Measurements from ENCODE around the gene SAYSD1. TPM values are rescaled to one million over a fixed set of nuclear protein-coding genes. Genes with fewer than 3 reads are reported as not detected.

The SAYSD1 gene
- total RNA-seq, 4 donors from 2014 or later: 13.3 to 20.5 (median 16.3) TPM

DNA sequence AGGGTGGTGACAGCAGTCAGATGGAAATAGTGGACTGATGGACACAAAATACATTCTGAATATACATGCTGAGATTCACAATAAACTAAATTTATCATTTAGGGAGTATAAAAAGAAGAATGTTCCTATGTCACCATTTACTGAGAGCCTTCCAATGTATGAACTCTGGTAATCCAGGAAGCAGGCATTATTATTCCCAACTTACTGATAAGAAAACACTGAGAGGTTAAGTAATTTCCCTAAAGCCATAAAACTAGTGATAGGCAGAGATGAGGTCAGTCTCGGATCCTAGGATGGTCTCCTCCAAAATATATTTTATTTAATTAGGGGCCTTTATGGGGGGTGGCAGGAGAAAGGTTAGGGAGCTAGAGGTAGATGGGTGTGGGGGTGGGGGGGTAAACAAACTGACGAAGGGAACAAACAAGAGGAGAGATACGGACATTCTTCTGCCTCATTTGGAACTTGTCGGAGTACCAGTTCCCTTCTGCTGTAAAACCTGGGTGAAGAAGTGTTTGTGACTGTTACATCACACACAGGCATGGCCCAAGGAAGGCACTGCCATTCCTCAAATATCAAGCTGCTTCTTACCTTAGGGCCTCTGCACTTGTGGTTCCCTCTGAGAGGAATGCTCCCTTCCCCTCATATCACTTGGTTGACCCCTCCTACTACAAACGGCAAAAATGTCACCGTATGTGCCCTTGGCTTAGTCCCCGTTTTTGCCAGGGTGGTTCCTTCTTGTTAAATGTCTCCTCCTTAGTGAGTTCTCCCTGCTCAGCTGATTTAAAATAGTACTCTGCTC lies 6.7 kb downstream of the SAYSD1 start:
- no peak for ATAC-seq (ENCODE audit: low FRiP score)
- TF ChIP-seq, protein P1, sequence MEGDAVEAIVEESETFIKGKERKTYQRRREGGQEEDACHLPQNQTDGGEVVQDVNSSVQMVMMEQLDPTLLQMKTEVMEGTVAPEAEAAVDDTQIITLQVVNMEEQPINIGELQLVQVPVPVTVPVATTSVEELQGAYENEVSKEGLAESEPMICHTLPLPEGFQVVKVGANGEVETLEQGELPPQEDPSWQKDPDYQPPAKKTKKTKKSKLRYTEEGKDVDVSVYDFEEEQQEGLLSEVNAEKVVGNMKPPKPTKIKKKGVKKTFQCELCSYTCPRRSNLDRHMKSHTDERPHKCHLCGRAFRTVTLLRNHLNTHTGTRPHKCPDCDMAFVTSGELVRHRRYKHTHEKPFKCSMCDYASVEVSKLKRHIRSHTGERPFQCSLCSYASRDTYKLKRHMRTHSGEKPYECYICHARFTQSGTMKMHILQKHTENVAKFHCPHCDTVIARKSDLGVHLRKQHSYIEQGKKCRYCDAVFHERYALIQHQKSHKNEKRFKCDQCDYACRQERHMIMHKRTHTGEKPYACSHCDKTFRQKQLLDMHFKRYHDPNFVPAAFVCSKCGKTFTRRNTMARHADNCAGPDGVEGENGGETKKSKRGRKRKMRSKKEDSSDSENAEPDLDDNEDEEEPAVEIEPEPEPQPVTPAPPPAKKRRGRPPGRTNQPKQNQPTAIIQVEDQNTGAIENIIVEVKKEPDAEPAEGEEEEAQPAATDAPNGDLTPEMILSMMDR (IDR thresholded peaks at IDR 0.05): no peak
- DNase-seq (ENCODE audit: low spot score): no peak

DNA sequence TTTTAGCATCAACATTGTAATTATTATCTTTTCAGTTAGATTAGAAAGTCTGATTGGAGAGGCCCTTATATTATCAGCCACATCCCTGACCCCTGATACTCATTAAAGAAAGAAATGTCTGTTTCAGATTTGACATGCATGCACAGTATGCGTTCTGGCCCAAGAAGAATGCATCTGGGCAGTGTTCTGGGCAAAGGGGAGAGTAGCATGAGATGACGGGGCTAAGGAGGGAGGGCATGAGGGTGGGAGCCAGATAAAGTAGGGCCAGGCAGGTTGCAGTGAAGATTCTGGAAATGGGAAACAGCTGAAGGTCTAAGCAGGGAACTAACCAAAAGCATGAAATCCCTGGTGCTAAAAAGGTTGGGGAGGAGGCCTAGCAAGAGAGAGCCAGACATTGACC lies 7.3 kb downstream of the SAYSD1 start:
- TF ChIP-seq, protein P1 (IDR thresholded peaks at IDR 0.05): no peak
- ATAC-seq (ENCODE audit: low FRiP score) (no peak), DNase-seq (ENCODE audit: low spot score) (no peak)

DNA sequence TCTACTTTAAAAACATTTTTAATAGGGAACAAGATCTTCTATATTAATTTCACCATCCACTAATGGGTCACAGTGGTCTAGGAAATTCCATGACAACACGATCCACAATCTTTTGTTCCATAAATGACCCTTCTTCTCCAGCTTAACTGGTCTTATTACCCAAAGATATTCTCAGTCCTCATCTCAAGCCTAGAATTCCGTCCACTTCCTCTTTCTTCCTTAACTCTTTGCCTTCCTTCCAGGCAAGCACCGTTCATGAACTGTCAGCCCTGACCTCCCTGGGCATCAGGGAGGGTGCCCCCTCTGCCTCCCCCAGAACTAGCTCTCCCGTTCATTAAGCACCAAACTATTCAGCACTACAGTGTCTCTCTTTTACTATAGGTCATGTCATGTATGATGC lies 8.0 kb downstream of the SAYSD1 start:
- ATAC-seq (ENCODE audit: low FRiP score) (no peak), DNase-seq (ENCODE audit: low spot score) (no peak)
- TF ChIP-seq, protein P1 (IDR thresholded peaks at IDR 0.05): no peak

DNA sequence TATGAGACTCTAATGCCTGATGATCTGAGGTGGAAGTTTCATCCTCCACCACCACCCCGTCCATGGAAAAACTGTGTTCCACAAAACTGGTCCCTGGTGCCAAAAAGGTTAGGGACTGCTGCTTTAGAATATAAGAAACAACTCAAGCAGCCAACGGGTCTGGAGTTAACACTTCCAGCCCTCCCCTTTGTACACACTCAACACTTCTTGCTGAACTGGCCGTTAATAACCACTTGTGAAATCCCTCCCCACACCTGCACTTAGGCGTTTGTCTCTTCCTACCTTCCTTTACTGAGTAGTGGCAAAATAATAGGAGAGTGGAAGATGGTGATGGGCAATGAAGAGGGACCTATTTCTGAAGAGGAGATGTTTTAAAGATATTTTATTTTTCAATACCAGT lies 10.5 kb downstream of the SAYSD1 start:
- TF ChIP-seq, protein P1 (IDR thresholded peaks at IDR 0.05): no peak
- DNase-seq (ENCODE audit: low spot score): no peak
- ATAC-seq (ENCODE audit: low FRiP score): no peak

DNA sequence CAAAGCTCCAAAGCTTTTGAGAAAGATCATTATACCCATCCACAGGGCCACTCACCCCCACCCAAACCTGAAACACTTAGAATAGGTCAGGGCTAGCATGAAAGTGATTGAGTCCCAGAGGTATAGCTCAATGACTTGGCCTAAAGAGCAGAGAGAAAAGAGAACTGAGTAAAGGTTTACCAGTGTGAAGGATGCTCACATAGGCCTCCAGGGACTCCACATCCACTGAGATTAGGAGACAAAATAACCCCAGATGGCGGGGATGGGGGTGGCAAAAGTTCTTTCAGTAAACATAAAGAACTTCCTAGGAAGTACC lies 12.2 kb downstream of the SAYSD1 start:
- TF ChIP-seq, protein P1 (IDR thresholded peaks at IDR 0.05): no peak
- DNase-seq (ENCODE audit: low spot score) (no peak), ATAC-seq (ENCODE audit: low FRiP score) (no peak)

DNA sequence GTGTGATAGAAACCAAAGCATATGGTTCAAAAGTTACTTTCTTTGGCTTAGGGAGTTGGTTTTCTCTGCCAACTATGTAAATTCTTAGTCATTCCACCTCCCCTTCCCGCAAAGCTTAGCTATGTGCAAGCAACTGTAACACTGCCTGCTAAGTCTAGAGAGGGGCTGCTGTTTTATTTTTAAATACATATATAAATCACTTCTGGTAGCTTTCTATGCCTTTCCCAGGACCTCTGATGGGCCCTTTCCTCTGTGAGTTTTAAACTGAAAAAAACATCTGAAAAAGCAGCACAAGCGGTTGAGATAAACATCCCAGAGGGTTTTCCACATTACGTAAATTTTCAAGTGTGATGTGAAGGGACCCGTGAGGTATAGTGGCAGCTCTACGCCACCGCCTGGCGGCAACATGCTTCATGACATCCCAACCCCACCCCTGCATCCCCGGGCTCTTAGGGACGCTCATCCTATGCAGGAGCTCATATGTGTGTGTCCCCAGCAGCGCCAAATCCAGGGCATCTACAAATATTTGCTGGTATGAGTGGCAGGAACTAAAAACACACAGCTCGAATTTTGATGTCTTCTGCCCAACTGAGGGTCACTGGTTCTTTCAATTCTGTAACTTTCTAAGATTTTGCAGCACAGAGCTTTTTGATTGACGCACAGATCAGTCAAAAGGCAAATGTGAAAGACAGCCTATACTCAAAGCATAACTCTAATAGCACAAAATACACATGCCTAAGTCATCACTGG lies 12.7 kb downstream of the SAYSD1 start:
- no peak for DNase-seq (ENCODE audit: low spot score)
- TF ChIP-seq, protein P1 (IDR thresholded peaks at IDR 0.05): peak in 1 of 3 donors; percentile 19
- ATAC-seq (ENCODE audit: low FRiP score): peak; percentile 87

DNA sequence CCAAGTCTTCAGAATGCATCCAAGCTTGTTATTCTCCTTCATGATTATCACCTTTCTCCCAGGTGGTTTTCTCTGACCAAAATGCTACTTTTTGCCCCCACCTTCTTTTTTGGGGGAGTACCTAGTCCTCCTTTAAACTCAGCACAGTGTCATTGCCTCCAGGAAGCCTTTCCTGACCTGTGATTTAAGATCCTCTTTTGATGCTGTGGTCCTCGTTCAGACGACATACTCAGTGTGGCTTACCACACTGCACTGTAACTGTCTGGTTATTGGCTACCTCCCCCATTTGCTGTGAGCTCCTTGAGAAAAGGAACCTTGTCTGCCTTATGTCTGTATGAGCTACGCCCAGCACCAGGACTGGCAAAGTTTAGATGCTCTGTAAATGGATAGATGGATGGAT lies 14.6 kb downstream of the SAYSD1 start:
- TF ChIP-seq, protein P1 (IDR thresholded peaks at IDR 0.05): no peak
- ATAC-seq (ENCODE audit: low FRiP score) (no peak), DNase-seq (ENCODE audit: low spot score) (no peak)
